ENCODE data around the gene RYR1.

- TF ChIP-seq CTCF (IDR thresholded peaks at IDR 0.05) (no peak), SIN3A (IDR thresholded peaks at IDR 0.05; ENCODE audit: borderline replicate concordance, insufficient read depth, low read depth, low read length) (no peak), TCF7L2 (IDR thresholded peaks at IDR 0.05; ENCODE audit: low read depth, low read length) (no peak), POLR2AphosphoS5 (IDR thresholded peaks at IDR 0.05; ENCODE audit: low read depth, low read length) (no peak)
Measured at GRCh38 chr19:38543807-38544568, 110.5 kb downstream of the RYR1 start.
